HFF-Myc (cell line): ENCODE data around the gene ADPRHL1.

Experiments
- DNase-seq: peaks from one replicate; pipeline ENCODE4 v3.0.0-alpha.2; 2011; ENCODE audit warnings: low read depth; ENCODE audit errors: extremely low read depth
- H3K4me3 ChIP-seq: replicated peaks from 2 replicates; pipeline ENCODE4 v1.5.1; 2011; ENCODE audit warnings: low read depth, mild to moderate bottlenecking, control low read depth, low read length
- CTCF ChIP-seq: IDR thresholded peaks from 2 replicates; pipeline ENCODE4 v1.5.1; 2012; ENCODE audit warnings: mild to moderate bottlenecking, low read depth, low read length, control low read depth; ENCODE audit errors: missing control alignments

The ADPRHL1 gene

GRCh38 chr13:113353254-113353653 is 100.0 kb downstream of the ADPRHL1 start:
- DNase-seq = no peak
- H3K4me3 ChIP-seq = no peak overlapping the region
- TF ChIP-seq CTCF = no peak

- DNase-seq = no peak
- no peak overlapping the region for H3K4me3 ChIP-seq
- no peak for TF ChIP-seq CTCF
Measured at GRCh38 chr13:113351514-113352026, 101.7 kb downstream of the ADPRHL1 start.

GRCh38 chr13:113350938-113351335 is 102.4 kb downstream of the ADPRHL1 start:
- TF ChIP-seq CTCF = no peak
- no peak overlapping the region for H3K4me3 ChIP-seq
- no peak for DNase-seq

GRCh38 chr13:113350065-113350937 is 103.0 kb downstream of the ADPRHL1 start:
- TF ChIP-seq CTCF = peak; percentile 11
- no peak overlapping the region for H3K4me3 ChIP-seq
- no peak for DNase-seq
